H9 (cell line): ENCODE data around the gene NECAB2. TPM values are rescaled to one million over a fixed set of nuclear protein-coding genes. Genes with fewer than 3 reads are reported as not detected.

Experiments
- DNase-seq: peaks from one replicate; pipeline ENCODE4 v3.0.0-alpha.2; 2017
- H2AFZ ChIP-seq: one replicate; pipeline ENCODE4 v1.6.1; 2013; ENCODE audit warnings: mild to moderate bottlenecking, low read length, control low read depth, moderate library complexity
- H2AK5ac ChIP-seq: 2 replicates; pipeline ENCODE4 v1.6.1; 2013; ENCODE audit warnings: low read length, control low read depth, mixed read lengths; ENCODE audit not compliant: insufficient read length
- H2BK120ac ChIP-seq: one replicate; pipeline ENCODE4 v1.6.1; 2013; ENCODE audit warnings: low read depth, mild to moderate bottlenecking, low read length, control low read depth, inconsistent platforms; ENCODE audit not compliant: poor library complexity, severe bottlenecking
- H2BK12ac ChIP-seq: 2 replicates; pipeline ENCODE4 v1.6.1; 2013; ENCODE audit warnings: low read length, control low read depth, mixed read lengths, low read depth; ENCODE audit not compliant: insufficient read length
- H2BK15ac ChIP-seq: 2 replicates; pipeline ENCODE4 v1.6.1; 2013; ENCODE audit warnings: low read depth, low read length, control low read depth
- H2BK20ac ChIP-seq: one replicate; pipeline ENCODE4 v1.6.1; 2013; ENCODE audit warnings: low read depth, mild to moderate bottlenecking, low read length, control low read depth, inconsistent platforms; ENCODE audit not compliant: poor library complexity, severe bottlenecking
- H2BK5ac ChIP-seq: 2 replicates; pipeline ENCODE4 v1.6.1; 2013; ENCODE audit warnings: low read length, control low read depth, mixed read lengths; ENCODE audit not compliant: insufficient read length
- H3K14ac ChIP-seq: 2 replicates; pipeline ENCODE4 v1.6.1; 2013; ENCODE audit warnings: low read length, control low read depth; ENCODE audit not compliant: insufficient read depth
- H3K18ac ChIP-seq: 2 replicates; pipeline ENCODE4 v1.6.1; 2013; ENCODE audit warnings: low read depth, mild to moderate bottlenecking, mixed read lengths, low read length, control low read depth; ENCODE audit not compliant: insufficient read length
- H3K23ac ChIP-seq: 2 replicates; pipeline ENCODE4 v1.6.1; 2013; ENCODE audit warnings: low read length, control low read depth, mixed read lengths, low read depth; ENCODE audit not compliant: insufficient read length
- H3K23me2 ChIP-seq: 2 replicates; pipeline ENCODE4 v1.6.1; 2013; ENCODE audit warnings: low read depth, mild to moderate bottlenecking, mixed read lengths, low read length, control low read depth; ENCODE audit not compliant: insufficient read length, poor library complexity, severe bottlenecking
- H3K27ac ChIP-seq: 2 replicates; pipeline ENCODE4 v1.5.1; 2013; ENCODE audit warnings: low read length, control low read depth, mixed read lengths, low read depth; ENCODE audit not compliant: insufficient read length
- H3K27me3 ChIP-seq: 2 replicates; pipeline ENCODE4 v1.6.1; 2013; ENCODE audit warnings: low read length, control low read depth, inconsistent platforms; ENCODE audit not compliant: insufficient read depth
- H3K4ac ChIP-seq: 2 replicates; pipeline ENCODE4 v1.6.1; 2013; ENCODE audit warnings: low read depth, mild to moderate bottlenecking, control low read depth, inconsistent platforms, low read length, moderate library complexity
- H3K4me1 ChIP-seq: 2 replicates; pipeline ENCODE4 v1.6.1; 2013; ENCODE audit warnings: low read length, control low read depth, inconsistent platforms; ENCODE audit not compliant: insufficient read depth
- H3K4me2 ChIP-seq: 2 replicates; pipeline ENCODE4 v1.6.1; 2013; ENCODE audit warnings: low read length, control low read depth, mixed read lengths; ENCODE audit not compliant: insufficient read length, insufficient read depth
- H3K56ac ChIP-seq: 2 replicates; pipeline ENCODE4 v1.6.1; 2013; ENCODE audit warnings: low read depth, mild to moderate bottlenecking, mixed read lengths, low read length, control low read depth; ENCODE audit not compliant: insufficient read length
- H3K79me1 ChIP-seq: 2 replicates; pipeline ENCODE4 v1.6.1; 2013; ENCODE audit warnings: low read depth, mild to moderate bottlenecking, moderate library complexity, low read length, control low read depth, inconsistent platforms; ENCODE audit not compliant: insufficient read depth, poor library complexity, severe bottlenecking
- H3K79me2 ChIP-seq: 2 replicates; pipeline ENCODE4 v1.6.1; 2013; ENCODE audit warnings: low read length, control low read depth, inconsistent platforms; ENCODE audit not compliant: insufficient read depth
- H3K9ac ChIP-seq: 2 replicates; pipeline ENCODE4 v1.6.1; 2013; ENCODE audit warnings: low read length, control low read depth, mixed read lengths; ENCODE audit not compliant: insufficient read length; ENCODE audit errors: extremely low read depth
- H3K9me3 ChIP-seq: one replicate; pipeline ENCODE4 v1.6.1; 2013; ENCODE audit warnings: low read depth, low read length, inconsistent platforms; ENCODE audit not compliant: control insufficient read depth
- H3T11ph ChIP-seq: one replicate; pipeline ENCODE4 v1.6.1; 2013; ENCODE audit warnings: mild to moderate bottlenecking, low read length, control low read depth, inconsistent platforms
- H4K20me1 ChIP-seq: one replicate; pipeline ENCODE4 v1.6.1; 2013; ENCODE audit not compliant: control insufficient read depth, insufficient read length, insufficient read depth
- H4K5ac ChIP-seq: 2 replicates; pipeline ENCODE4 v1.6.1; 2013; ENCODE audit warnings: low read depth, mild to moderate bottlenecking, mixed read lengths, low read length, control low read depth; ENCODE audit not compliant: insufficient read length
- H4K8ac ChIP-seq: replicated peaks from 2 replicates; pipeline ENCODE4 v1.6.1; 2013; ENCODE audit warnings: low read length, control low read depth, mixed read lengths, low read depth; ENCODE audit not compliant: insufficient read length
- H4K91ac ChIP-seq: 2 replicates; pipeline ENCODE4 v1.6.1; 2013; ENCODE audit warnings: low read depth, mild to moderate bottlenecking, moderate library complexity, mixed read lengths, low read length, control low read depth; ENCODE audit not compliant: insufficient read length
- H3K27ac Mint-ChIP-seq, 3 experiments: 2 replicates in 2 of 3; 3 replicates in 1 of 3; pipeline ENCODE4 v1.8.0; 2020 to 2021; ENCODE audit warnings: mixed read lengths in 3 of 3, mild to moderate bottlenecking in 1 of 3, moderate library complexity in 1 of 3
- H3K27me3 Mint-ChIP-seq: 2 replicates; pipeline ENCODE4 v1.8.0; 2021; ENCODE audit warnings: low read depth, mild to moderate bottlenecking, moderate library complexity, mixed read lengths
- H3K36me3 Mint-ChIP-seq, 3 experiments: 2 replicates in 2 of 3; 3 replicates in 1 of 3; pipeline ENCODE4 v1.8.0; 2020 to 2021; ENCODE audit warnings: low read depth in 3 of 3, mixed read lengths in 3 of 3; ENCODE audit not compliant: insufficient read depth in 1 of 3
- H3K4me1 Mint-ChIP-seq, 2 experiments: 2 replicates each; pipeline ENCODE4 v1.8.0; 2020; ENCODE audit warnings: mixed read lengths in 2 of 2
- H3K4me3 Mint-ChIP-seq, 2 experiments: 2 replicates in 1 of 2; 3 replicates in 1 of 2; pipeline ENCODE4 v1.8.0; 2020 to 2021; ENCODE audit warnings: mild to moderate bottlenecking in 2 of 2, mixed read lengths in 2 of 2, moderate library complexity in 1 of 2
- H3K9me3 Mint-ChIP-seq, 2 experiments: 2 replicates in 1 of 2; 3 replicates in 1 of 2; pipeline ENCODE4 v1.8.0; 2020; ENCODE audit warnings: mild to moderate bottlenecking in 2 of 2, mixed read lengths in 2 of 2, moderate library complexity in 1 of 2
- CTCF ChIP-seq: fragments of 200-600 bp; sonication (generic); conservative IDR thresholded peaks from 3 replicates; pipeline ENCODE4 v1.8.0; 2021; ENCODE audit warnings: antibody characterized with exemption, mild to moderate bottlenecking
- WGBS: extraction: QIAGEN DNeasy Blood & Tissue Kit; methylation state at CpG from one replicate; pipeline ENCODE4 v1.1.7; 2013; ENCODE audit warnings: missing lambda C conversion rate, low lambda C conversion rate, mixed read lengths; ENCODE audit not compliant: insufficient read length; ENCODE audit errors: extremely low coverage; 5-methylcytosine and 5-hydroxymethylcytosine counted together
- total RNA-seq: library from RNA; stranded (reverse); gene quantifications from 2 replicates; pipeline ENCODE4 v1.2.1, GENCODE V29; 2021

The NECAB2 gene
- total RNA-seq, 1 experiment from 2014 or later = 12.6 TPM

- Histone ChIP-seq H3K4me1 (no peaks in the 10 kb centered on the region; the same call in 1 of the 2 replicates), H3K79me1 (no peaks in the 10 kb centered on the region), H2AK5ac (no peak overlapping the region), H2BK15ac (no peak overlapping the region), H3K27me3 (no peaks in the 10 kb centered on the region), H3K4ac (no peak overlapping the region), H3K4me2 (no peak overlapping the region), H3K56ac (no peak overlapping the region), H4K8ac (no peak overlapping the region), H3K9me3 (no peaks in the 10 kb centered on the region), H4K20me1 (no peaks in the 10 kb centered on the region), H2BK12ac (no peak overlapping the region), H3K23ac (no peak overlapping the region), H3K9ac (no peak overlapping the region), H2BK20ac (no peak overlapping the region), H4K91ac (no peak overlapping the region), H3K27ac (no peak overlapping the region), H3K23me2 (no peaks in the 10 kb centered on the region), H2BK5ac (no peak overlapping the region), H3K18ac (no peak overlapping the region), H2BK120ac (no peak overlapping the region), H3T11ph (no peak overlapping the region), H3K14ac (no peak overlapping the region), H3K79me2 (no peaks in the 10 kb centered on the region), H4K5ac (no peak overlapping the region), H2AFZ (no peak overlapping the region)
- WGBS = no CpG with 5 or more reads among the region's 5 CpGs
- peaks cover 6 to 20% (median 11%) of the 10 kb centered on the region in 3 experiments for H3K36me3 Mint-ChIP-seq
- no peak for TF ChIP-seq CTCF
- peaks cover 48% of the 10 kb centered on the region for H3K27me3 Mint-ChIP-seq
- peaks cover 23 to 33% of the 10 kb centered on the region in 2 experiments for H3K9me3 Mint-ChIP-seq
- peaks cover 15 to 23% of the 10 kb centered on the region in 2 experiments for H3K4me1 Mint-ChIP-seq
- DNase-seq = no peak
- no peak overlapping the region for H3K27ac Mint-ChIP-seq
- no peak overlapping the region for H3K4me3 Mint-ChIP-seq
Observed at GRCh38 chr16:84021488-84021887, 53.4 kb downstream of the NECAB2 start.
